Measurements from ENCODE around the gene FAM20C.
A peak's percentile ranks its signal among the peaks of the same experiment; 100 is the strongest.
"Not testable (repeated sequence)": the region's sequence is repeated elsewhere in the genome, so short reads cannot be mapped to it uniquely, and the experiment has no call there.

The FAM20C gene

DNA sequence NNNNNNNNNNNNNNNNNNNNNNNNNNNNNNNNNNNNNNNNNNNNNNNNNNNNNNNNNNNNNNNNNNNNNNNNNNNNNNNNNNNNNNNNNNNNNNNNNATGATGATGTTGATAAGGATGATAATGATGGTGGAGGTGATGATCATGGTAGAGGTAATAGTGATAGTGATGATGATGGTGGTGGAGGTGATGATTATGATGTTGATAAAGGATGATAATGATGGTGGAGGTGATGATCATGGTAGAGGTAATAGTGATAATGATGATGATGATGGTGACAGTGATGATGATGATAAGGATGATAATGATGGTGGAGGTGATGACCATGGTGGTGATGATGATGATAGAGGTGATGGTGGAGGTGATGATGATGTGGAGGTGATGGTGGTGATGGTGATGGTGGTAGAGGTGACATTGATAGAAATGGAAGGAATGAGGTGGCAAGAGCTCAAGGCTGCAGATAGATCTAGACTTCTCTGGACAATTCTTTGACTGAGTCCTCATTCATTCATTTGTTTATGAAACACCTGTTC, 47.8 kb downstream of the FAM20C start:
- Histone ChIP-seq H3K4me1 (ENCODE audit: control insufficient read depth, low read depth, low read length) (no peaks in the 10 kb centered on the region), H3K56ac (ENCODE audit: low read length) (no peak overlapping the region), H3K4ac (ENCODE audit: low read depth, low read length) (no peak overlapping the region), H4K5ac (ENCODE audit: low read length) (no peak overlapping the region), H2BK15ac (replicated peaks; ENCODE audit: low read depth) (no peak overlapping the region), H3K79me2 (ENCODE audit: control insufficient read depth, insufficient read depth, low read length) (peaks cover 4% of the 10 kb centered on the region), H2AK5ac (ENCODE audit: low read length) (no peak overlapping the region), H3K4me2 (ENCODE audit: low read length) (no peak overlapping the region), H3K23ac (ENCODE audit: low read length) (no peak overlapping the region), H3K36me3 (ENCODE audit: control insufficient read depth, insufficient read depth, low read length) (peaks cover 2% of the 10 kb centered on the region), H2BK120ac (ENCODE audit: low read depth, low read length) (no peak overlapping the region), H4K8ac (ENCODE audit: low read depth, low read length) (no peak overlapping the region), H3K9ac (ENCODE audit: low read length) (no peak overlapping the region), H3K79me1 (ENCODE audit: low read length) (peaks cover 6% of the 10 kb centered on the region), H3K4me3 (ENCODE audit: low read length) (no peak overlapping the region), H3K27ac (ENCODE audit: low read depth, low read length) (no peak overlapping the region), H3K27me3 (ENCODE audit: insufficient read depth, low read length, poor library complexity) (no peaks in the 10 kb centered on the region), H2BK5ac (ENCODE audit: low read length) (no peak overlapping the region), H3K18ac (ENCODE audit: low read length) (no peak overlapping the region)
- DNase-seq, result no peak

GRCh38 chr7:240887-241421, 48.6 kb downstream of the FAM20C start:
- H3K79me1 ChIP-seq (ENCODE audit: low read length), result peaks cover 6% of the 10 kb centered on the region
- peak; percentile 51 for DNase-seq
- H3K4ac ChIP-seq (ENCODE audit: low read depth, low read length), result no peak overlapping the region
- H3K23ac ChIP-seq (ENCODE audit: low read length), result no peak overlapping the region
- H4K8ac ChIP-seq (ENCODE audit: low read depth, low read length), result no peak overlapping the region
- WGBS (ENCODE audit: extremely low coverage, insufficient coverage, low lambda C conversion rate), result no CpG with 5 or more reads among the region's 16 CpGs
- peaks cover 2% of the 10 kb centered on the region for H3K36me3 ChIP-seq (ENCODE audit: control insufficient read depth, insufficient read depth, low read length)
- H2AK5ac ChIP-seq (ENCODE audit: low read length), result no peak overlapping the region
- H2BK5ac ChIP-seq (ENCODE audit: low read length), result no peak overlapping the region
- H3K27me3 ChIP-seq (ENCODE audit: insufficient read depth, low read length, poor library complexity), result no peaks in the 10 kb centered on the region
- peaks cover 4% of the 10 kb centered on the region for H3K79me2 ChIP-seq (ENCODE audit: control insufficient read depth, insufficient read depth, low read length)
- no peak overlapping the region for H3K4me3 ChIP-seq (ENCODE audit: low read length)
- H3K56ac ChIP-seq (ENCODE audit: low read length), result no peak overlapping the region
- no peak overlapping the region for H3K27ac ChIP-seq (ENCODE audit: low read depth, low read length)
- no peak overlapping the region for H3K18ac ChIP-seq (ENCODE audit: low read length)
- H3K4me1 ChIP-seq (ENCODE audit: control insufficient read depth, low read depth, low read length), result no peaks in the 10 kb centered on the region
- no peak overlapping the region for H4K5ac ChIP-seq (ENCODE audit: low read length)
- no peak overlapping the region for H2BK15ac ChIP-seq (replicated peaks; ENCODE audit: low read depth)
- H2BK120ac ChIP-seq (ENCODE audit: low read depth, low read length), result no peak overlapping the region
- no peak overlapping the region for H3K4me2 ChIP-seq (ENCODE audit: low read length)
- no peak overlapping the region for H3K9ac ChIP-seq (ENCODE audit: low read length)

GRCh38 chr7:241513-241912, 49.1 kb downstream of the FAM20C start:
- Histone ChIP-seq H2BK15ac (replicated peaks; ENCODE audit: low read depth) (no peak overlapping the region), H3K9ac (ENCODE audit: low read length) (no peak overlapping the region), H3K4me3 (ENCODE audit: low read length) (no peak overlapping the region), H3K36me3 (ENCODE audit: control insufficient read depth, insufficient read depth, low read length) (peaks cover 2% of the 10 kb centered on the region), H3K27me3 (ENCODE audit: insufficient read depth, low read length, poor library complexity) (no peaks in the 10 kb centered on the region), H3K27ac (ENCODE audit: low read depth, low read length) (no peak overlapping the region), H4K8ac (ENCODE audit: low read depth, low read length) (no peak overlapping the region), H2BK5ac (ENCODE audit: low read length) (no peak overlapping the region), H3K4me1 (ENCODE audit: control insufficient read depth, low read depth, low read length) (no peaks in the 10 kb centered on the region), H3K79me1 (ENCODE audit: low read length) (peaks cover 6% of the 10 kb centered on the region), H3K18ac (ENCODE audit: low read length) (no peak overlapping the region), H2BK120ac (ENCODE audit: low read depth, low read length) (no peak overlapping the region), H3K23ac (ENCODE audit: low read length) (no peak overlapping the region), H3K79me2 (ENCODE audit: control insufficient read depth, insufficient read depth, low read length) (peaks cover 4% of the 10 kb centered on the region), H3K56ac (ENCODE audit: low read length) (no peak overlapping the region), H3K4ac (ENCODE audit: low read depth, low read length) (no peak overlapping the region), H2AK5ac (ENCODE audit: low read length) (no peak overlapping the region), H3K4me2 (ENCODE audit: low read length) (no peak overlapping the region), H4K5ac (ENCODE audit: low read length) (no peak overlapping the region)
- WGBS (ENCODE audit: extremely low coverage, insufficient coverage, low lambda C conversion rate), result no CpG with 5 or more reads among the region's 13 CpGs
- DNase-seq, result no peak

DNA sequence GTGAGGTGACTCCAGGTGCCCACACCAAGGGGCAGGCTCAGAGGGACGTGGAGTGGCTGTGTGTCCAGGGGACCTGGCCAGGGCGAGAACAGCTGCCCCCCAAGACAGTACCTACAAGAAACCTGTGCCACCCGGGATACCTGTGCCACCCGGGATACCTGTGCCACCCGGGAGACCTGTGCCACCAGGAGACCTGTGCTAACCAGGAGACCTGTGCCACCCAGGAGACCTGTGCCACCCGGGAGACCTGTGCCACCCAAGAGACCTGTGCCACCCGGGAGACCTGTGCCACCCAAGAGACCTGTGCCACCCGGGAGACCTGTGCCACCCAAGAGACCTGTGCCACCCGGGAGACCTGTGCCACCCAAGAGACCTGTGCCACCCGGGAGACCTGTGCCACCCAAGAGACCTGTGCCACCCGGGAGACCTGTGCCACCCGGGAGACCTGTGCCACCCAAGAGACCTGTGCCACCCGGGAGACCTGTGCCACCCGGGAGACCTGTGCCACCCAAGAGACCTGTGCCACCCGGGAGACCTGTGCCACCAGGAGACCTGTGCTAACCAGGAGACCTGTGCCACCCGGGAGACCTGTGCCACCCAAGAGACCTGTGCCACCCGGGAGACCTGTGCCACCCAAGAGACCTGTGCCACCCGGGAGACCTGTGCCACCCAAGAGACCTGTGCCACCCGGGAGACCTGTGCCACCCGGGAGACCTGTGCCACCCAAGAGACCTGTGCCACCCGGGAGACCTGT, 50.6 kb downstream of the FAM20C start:
- not testable (repeated sequence) for H3K18ac ChIP-seq (ENCODE audit: low read length); DNase-seq

DNA sequence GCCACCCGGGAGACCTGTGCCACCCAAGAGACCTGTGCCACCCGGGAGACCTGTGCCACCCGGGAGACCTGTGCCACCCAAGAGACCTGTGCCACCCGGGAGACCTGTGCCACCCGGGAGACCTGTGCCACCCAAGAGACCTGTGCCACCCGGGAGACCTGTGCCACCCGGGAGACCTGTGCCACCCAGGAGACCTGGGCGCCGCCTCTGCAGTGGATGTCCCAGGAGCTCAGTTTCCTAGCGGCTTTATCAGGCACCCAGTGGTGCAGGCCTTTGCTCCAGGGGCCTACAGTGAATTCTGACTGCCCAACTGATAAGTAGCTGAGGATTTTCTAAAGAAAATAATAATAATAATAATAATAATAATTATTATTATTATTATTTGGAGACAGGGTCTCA, 51.2 kb downstream of the FAM20C start:
- not testable (repeated sequence) for H3K79me1 ChIP-seq (ENCODE audit: low read length); H3K18ac ChIP-seq (ENCODE audit: low read length); H3K9ac ChIP-seq (ENCODE audit: low read length); H3K79me2 ChIP-seq (ENCODE audit: control insufficient read depth, insufficient read depth, low read length); H3K56ac ChIP-seq (ENCODE audit: low read length); H3K4me2 ChIP-seq (ENCODE audit: low read length); H3K4me1 ChIP-seq (ENCODE audit: control insufficient read depth, low read depth, low read length); H3K23ac ChIP-seq (ENCODE audit: low read length); H3K4ac ChIP-seq (ENCODE audit: low read depth, low read length); H3K27me3 ChIP-seq (ENCODE audit: insufficient read depth, low read length, poor library complexity); H2BK15ac ChIP-seq (replicated peaks; ENCODE audit: low read depth); H2BK5ac ChIP-seq (ENCODE audit: low read length); H3K36me3 ChIP-seq (ENCODE audit: control insufficient read depth, insufficient read depth, low read length); H3K4me3 ChIP-seq (ENCODE audit: low read length); H3K27ac ChIP-seq (ENCODE audit: low read depth, low read length); H4K8ac ChIP-seq (ENCODE audit: low read depth, low read length); H4K5ac ChIP-seq (ENCODE audit: low read length); H2AK5ac ChIP-seq (ENCODE audit: low read length); H2BK120ac ChIP-seq (ENCODE audit: low read depth, low read length); DNase-seq
- no CpG with 5 or more reads among the region's 10 CpGs for WGBS (ENCODE audit: extremely low coverage, insufficient coverage, low lambda C conversion rate)

More for the DNA sequence above, 50.6 kb downstream of the FAM20C start:
- H3K9ac ChIP-seq (ENCODE audit: low read length); H2BK15ac ChIP-seq (replicated peaks; ENCODE audit: low read depth); H4K5ac ChIP-seq (ENCODE audit: low read length); H2AK5ac ChIP-seq (ENCODE audit: low read length); H2BK5ac ChIP-seq (ENCODE audit: low read length); H3K27ac ChIP-seq (ENCODE audit: low read depth, low read length); H3K4me3 ChIP-seq (ENCODE audit: low read length); H3K4me2 ChIP-seq (ENCODE audit: low read length); H3K79me1 ChIP-seq (ENCODE audit: low read length); H2BK120ac ChIP-seq (ENCODE audit: low read depth, low read length); H3K79me2 ChIP-seq (ENCODE audit: control insufficient read depth, insufficient read depth, low read length); H3K4ac ChIP-seq (ENCODE audit: low read depth, low read length); H3K27me3 ChIP-seq (ENCODE audit: insufficient read depth, low read length, poor library complexity); H3K56ac ChIP-seq (ENCODE audit: low read length); H3K23ac ChIP-seq (ENCODE audit: low read length); H4K8ac ChIP-seq (ENCODE audit: low read depth, low read length); H3K36me3 ChIP-seq (ENCODE audit: control insufficient read depth, insufficient read depth, low read length); H3K4me1 ChIP-seq (ENCODE audit: control insufficient read depth, low read depth, low read length): not testable (repeated sequence)
- no CpG with 5 or more reads among the region's 21 CpGs for WGBS (ENCODE audit: extremely low coverage, insufficient coverage, low lambda C conversion rate)

Measured in mesendoderm (in vitro differentiated cells).